ENCODE results near the gene RHOV.

- TF ChIP-seq POLR2AphosphoS5 (IDR thresholded peaks at IDR 0.05) (peak; percentile 55), POLR2A (IDR thresholded peaks at IDR 0.05) (no peak)
Observed at GRCh38 chr15:40891810-40892446, 17.9 kb upstream of the RHOV start.

Measured in prostate gland (tissue), 1 donor.